DMS79 treated with DMSO at 0.1 percent for 48 hours (cell line): ENCODE measurements around the gene SCAF4.

Experiments used
- DNase-seq: peaks from one replicate; lab custom pipeline; 2025; lab: John Stamatoyannopoulos, UW

Gene SCAF4

GRCh38 chr21:31713115-31713514 lies 18.8 kb downstream of the SCAF4 start:
- no peak for DNase-seq

- DNase-seq = no peak
Observed at GRCh38 chr21:31711745-31712285, 20.1 kb downstream of the SCAF4 start.

- DNase-seq = no peak
Observed at GRCh38 chr21:31711326-31711725, 20.6 kb downstream of the SCAF4 start.

- no peak for DNase-seq
Observed at GRCh38 chr21:31710586-31710985, 21.3 kb downstream of the SCAF4 start.

GRCh38 chr21:31708541-31708940 lies 23.4 kb downstream of the SCAF4 start:
- peak; percentile 56 for DNase-seq

GRCh38 chr21:31707499-31707898 lies 24.4 kb downstream of the SCAF4 start:
- DNase-seq = no peak

GRCh38 chr21:31706562-31706961 lies 25.4 kb downstream of the SCAF4 start:
- no peak for DNase-seq

- DNase-seq = no peak
Observed at GRCh38 chr21:31700040-31700439, 31.9 kb downstream of the SCAF4 start.

- no peak for DNase-seq
Observed at GRCh38 chr21:31698461-31698860, 33.5 kb downstream of the SCAF4 start.

GRCh38 chr21:31696424-31696823 lies 35.5 kb downstream of the SCAF4 start:
- no peak for DNase-seq

- no peak for DNase-seq
Observed at GRCh38 chr21:31693222-31693621, 38.7 kb downstream of the SCAF4 start.

- no peak for DNase-seq
Observed at GRCh38 chr21:31688603-31689368, 43.1 kb downstream of the SCAF4 start.

GRCh38 chr21:31687108-31687507 lies 44.8 kb downstream of the SCAF4 start:
- DNase-seq = no peak

- DNase-seq = no peak
Observed at GRCh38 chr21:31686272-31686915, 45.5 kb downstream of the SCAF4 start.

GRCh38 chr21:31684918-31685317 lies 47.0 kb downstream of the SCAF4 start:
- no peak for DNase-seq

GRCh38 chr21:31683029-31683428 lies 48.9 kb downstream of the SCAF4 start:
- DNase-seq = no peak

GRCh38 chr21:31682620-31683019 lies 49.3 kb downstream of the SCAF4 start:
- DNase-seq = no peak

- no peak for DNase-seq
Observed at GRCh38 chr21:31678478-31678877, 53.4 kb downstream of the SCAF4 start.

- DNase-seq = no peak
Observed at GRCh38 chr21:31677047-31677446, 54.9 kb downstream of the SCAF4 start.

GRCh38 chr21:31675960-31676359 lies 56.0 kb downstream of the SCAF4 start:
- DNase-seq = no peak

- DNase-seq = no peak
Observed at GRCh38 chr21:31675318-31675717, 56.6 kb downstream of the SCAF4 start.

- DNase-seq = no peak
Observed at GRCh38 chr21:31673321-31673912, 58.5 kb downstream of the SCAF4 start.

- DNase-seq = no peak
Observed at GRCh38 chr21:31671931-31672330, 60.0 kb downstream of the SCAF4 start.
